Glutamatergic neuron (in vitro differentiated cells): ENCODE results near the gene MAST4. TPM values are rescaled to one million over a fixed set of nuclear protein-coding genes. Genes with fewer than 3 reads are reported as not detected.

ENCODE experiments used
- DNase-seq: peaks from one replicate; pipeline ENCODE4 v3.0.0; 2022
- H3K27ac Mint-ChIP-seq: one replicate; pipeline ENCODE4 v1.8.0; 2020; ENCODE audit warnings: mild to moderate bottlenecking, mixed read lengths, inconsistent platforms; ENCODE audit not compliant: unreplicated experiment
- H3K27me3 Mint-ChIP-seq: one replicate; pipeline ENCODE4 v1.8.0; 2020; ENCODE audit warnings: mild to moderate bottlenecking, moderate library complexity, mixed read lengths, inconsistent platforms; ENCODE audit not compliant: unreplicated experiment
- H3K36me3 Mint-ChIP-seq: one replicate; pipeline ENCODE4 v1.8.0; 2020; ENCODE audit warnings: mild to moderate bottlenecking, mixed read lengths, inconsistent platforms; ENCODE audit not compliant: unreplicated experiment
- H3K4me1 Mint-ChIP-seq: one replicate; pipeline ENCODE4 v1.8.0; 2020; ENCODE audit warnings: mild to moderate bottlenecking, low read depth, mixed read lengths, inconsistent platforms; ENCODE audit not compliant: unreplicated experiment
- H3K4me3 Mint-ChIP-seq: one replicate; pipeline ENCODE4 v1.8.0; 2020; ENCODE audit warnings: mild to moderate bottlenecking, mixed read lengths, inconsistent platforms; ENCODE audit not compliant: unreplicated experiment
- H3K9me3 Mint-ChIP-seq: one replicate; pipeline ENCODE4 v1.8.0; 2020; ENCODE audit warnings: mild to moderate bottlenecking, moderate library complexity, mixed read lengths, inconsistent platforms; ENCODE audit not compliant: unreplicated experiment
- CTCF ChIP-seq: fragments of 200-600 bp; sonication (generic); IDR thresholded peaks from one replicate; pipeline ENCODE4 v1.5.0; 2021; ENCODE audit not compliant: partially characterized antibody, unreplicated experiment
- total RNA-seq: library from RNA; stranded (reverse); fragmentation: NEBNext Ultra II Directional; extraction: Animal tissue kit (Norgen Biotek cat#: 25700); gene quantifications from one replicate; pipeline ENCODE4 v1.2.1, GENCODE V29; 2021; ENCODE audit not compliant: unreplicated experiment

MAST4 gene
- total RNA-seq, 1 donor from 2014 or later = 11.5 TPM

GRCh38 chr5:67173959-67174358, 577.8 kb downstream of the MAST4 start:
- no peaks in the 10 kb centered on the region for H3K4me1 Mint-ChIP-seq
- no peaks in the 10 kb centered on the region for H3K27me3 Mint-ChIP-seq
- peaks cover 11% of the 10 kb centered on the region for H3K9me3 Mint-ChIP-seq
- peaks cover 10% of the 10 kb centered on the region for H3K36me3 Mint-ChIP-seq
- TF ChIP-seq CTCF = no peak
- DNase-seq = no peak
- no peak overlapping the region for H3K27ac Mint-ChIP-seq
- H3K4me3 Mint-ChIP-seq = no peak overlapping the region

GRCh38 chr5:67176936-67177335, 580.7 kb downstream of the MAST4 start:
- Mint-ChIP-seq H3K9me3 (peaks cover 11% of the 10 kb centered on the region), H3K27me3 (no peaks in the 10 kb centered on the region), H3K4me1 (no peaks in the 10 kb centered on the region), H3K27ac (no peak overlapping the region), H3K4me3 (no peak overlapping the region), H3K36me3 (peaks cover 10% of the 10 kb centered on the region)
- DNase-seq = no peak
- TF ChIP-seq CTCF = no peak

- TF ChIP-seq CTCF = no peak
- peaks cover 14% of the 10 kb centered on the region for H3K36me3 Mint-ChIP-seq
- peaks cover 11% of the 10 kb centered on the region for H3K9me3 Mint-ChIP-seq
- H3K27me3 Mint-ChIP-seq = no peaks in the 10 kb centered on the region
- no peak for DNase-seq
- H3K27ac Mint-ChIP-seq = no peak overlapping the region
- H3K4me1 Mint-ChIP-seq = no peaks in the 10 kb centered on the region
- no peak overlapping the region for H3K4me3 Mint-ChIP-seq
Observed at GRCh38 chr5:67178085-67178484, 581.9 kb downstream of the MAST4 start.

GRCh38 chr5:67178966-67179365, 582.8 kb downstream of the MAST4 start:
- H3K27me3 Mint-ChIP-seq = no peaks in the 10 kb centered on the region
- no peak overlapping the region for H3K27ac Mint-ChIP-seq
- no peak for TF ChIP-seq CTCF
- H3K36me3 Mint-ChIP-seq = peaks cover 17% of the 10 kb centered on the region
- no peak for DNase-seq
- H3K4me3 Mint-ChIP-seq = no peak overlapping the region
- peaks cover 11% of the 10 kb centered on the region for H3K9me3 Mint-ChIP-seq
- H3K4me1 Mint-ChIP-seq = no peaks in the 10 kb centered on the region

GRCh38 chr5:67179697-67180361, 583.6 kb downstream of the MAST4 start:
- peaks cover 17% of the 10 kb centered on the region for H3K36me3 Mint-ChIP-seq
- H3K27ac Mint-ChIP-seq = no peak overlapping the region
- no peak for TF ChIP-seq CTCF
- H3K4me1 Mint-ChIP-seq = no peaks in the 10 kb centered on the region
- no peaks in the 10 kb centered on the region for H3K27me3 Mint-ChIP-seq
- H3K9me3 Mint-ChIP-seq = peaks cover 11% of the 10 kb centered on the region
- DNase-seq = no peak
- no peak overlapping the region for H3K4me3 Mint-ChIP-seq
